Endothelial cell of umbilical vein (primary cell): ENCODE data around the gene OXSR1. TPM values are rescaled to one million over a fixed set of nuclear protein-coding genes. Genes with fewer than 3 reads are reported as not detected.

ENCODE experiments used
- BruUV-seq: library from RNA; stranded (reverse); fragments of 400-500 nt; replicated peaks from 2 replicates; lab custom pipeline; 2021; lab: Mats Ljungman, UMichigan
- CTCF ChIA-PET: fragments of 300-600, 350-600 bp; sonication (Branson Sonifier 250); formaldehyde crosslinking; loops from one replicate; lab custom pipeline; 2021; ENCODE audit warnings: antibody characterized with exemption, inconsistent platforms; lab: Charles Lee
- POLR2A ChIA-PET: fragments of 300-600, 350-600 bp; sonication (Branson Sonifier 250); formaldehyde crosslinking; loops from one replicate; lab custom pipeline; 2021; ENCODE audit warnings: antibody characterized with exemption, inconsistent platforms; lab: Charles Lee
- DNase-seq: peaks from one replicate; pipeline ENCODE4 v3.0.0-alpha.2; 2011; ENCODE audit warnings: low read depth, low spot score
- FAIRE-seq: peaks from 2 replicates; lab custom pipeline; 2011; peaks lifted over from hg19 to GRCh38; lab: Jason Lieb, UNC
- H2AFZ ChIP-seq: 2 replicates; pipeline ENCODE4 v1.6.0; 2012; ENCODE audit warnings: low read depth, low read length, control low read depth, inconsistent platforms
- H3K27ac ChIP-seq: 2 replicates; pipeline ENCODE4 v1.5.1; 2011; ENCODE audit warnings: low read depth, mild to moderate bottlenecking, control low read depth, low read length, moderate library complexity; ENCODE audit not compliant: insufficient read depth
- H3K27me3 ChIP-seq, 2 experiments: 2 replicates each; pipeline versions ENCODE4 v1.6.0 to v1.6.1; 2011; ENCODE audit warnings: low read length in 2 of 2, mixed read lengths in 1 of 2; ENCODE audit not compliant: control insufficient read depth in 2 of 2, insufficient read depth in 2 of 2
- H3K36me3 ChIP-seq, 2 experiments: 2 replicates in 1 of 2; 3 replicates in 1 of 2; pipeline ENCODE4 v1.5.1; 2011; ENCODE audit warnings: low read length in 2 of 2, mild to moderate bottlenecking in 1 of 2, moderate library complexity in 1 of 2; ENCODE audit not compliant: control insufficient read depth in 2 of 2, insufficient read depth in 2 of 2; ENCODE audit errors: extremely low read depth in 1 of 2
- H3K4me1 ChIP-seq: 3 replicates; pipeline ENCODE4 v1.5.1; 2011; ENCODE audit warnings: mild to moderate bottlenecking, low read length; ENCODE audit not compliant: control insufficient read depth, insufficient read depth; ENCODE audit errors: extremely low read depth
- H3K4me2 ChIP-seq: 2 replicates; pipeline ENCODE4 v1.6.1; 2011; ENCODE audit warnings: low read length, control low read depth, mixed read lengths; ENCODE audit not compliant: insufficient read depth
- H3K4me3 ChIP-seq, 3 experiments: fragments of 200-600 bp in 1 of 3; sonication (generic), shearing (Covaris generic) in 1 of 3; replicated peaks in 1 of 3; 2 replicates each; pipeline ENCODE4 v1.5.1; 2011 to 2016; ENCODE audit warnings: control low read depth in 3 of 3, low read length in 3 of 3, mild to moderate bottlenecking in 2 of 3, inconsistent platforms in 1 of 3, low read depth in 1 of 3, moderate library complexity in 1 of 3; ENCODE audit not compliant: insufficient read depth in 1 of 3
- H3K79me2 ChIP-seq: 2 replicates; pipeline ENCODE4 v1.6.0; 2012; ENCODE audit warnings: low read length, inconsistent platforms; ENCODE audit not compliant: control insufficient read depth, insufficient read depth
- H3K9ac ChIP-seq: replicated peaks from 2 replicates; pipeline ENCODE3; 2011; ENCODE audit warnings: low read length, control low read depth; ENCODE audit not compliant: insufficient read depth; ENCODE audit errors: extremely low read depth
- H3K9me1 ChIP-seq: replicated peaks from 3 replicates; pipeline ENCODE4 v1.6.0; 2011; ENCODE audit warnings: mild to moderate bottlenecking, low read length; ENCODE audit not compliant: control insufficient read depth, insufficient read depth; ENCODE audit errors: extremely low read depth
- H3K9me3 ChIP-seq: replicated peaks from 2 replicates; pipeline ENCODE4 v1.5.1; 2012; ENCODE audit warnings: low read length, inconsistent platforms; ENCODE audit not compliant: control insufficient read depth, insufficient read depth
- H4K20me1 ChIP-seq: replicated peaks from 2 replicates; pipeline ENCODE3; 2011; ENCODE audit warnings: mild to moderate bottlenecking, low read length; ENCODE audit not compliant: control insufficient read depth, insufficient read depth; ENCODE audit errors: extremely low read depth
- CTCF ChIP-seq, 2 donors: IDR thresholded peaks; 1 replicate in 1 of 2; 2 replicates in 1 of 2; pipeline ENCODE4 v1.5.1; 2011; ENCODE audit warnings: low read length in 2 of 2, mild to moderate bottlenecking in 2 of 2, moderate library complexity in 2 of 2, control low read depth in 1 of 2, inconsistent platforms in 1 of 2, low read depth in 1 of 2; ENCODE audit not compliant: insufficient read depth in 1 of 2; ENCODE audit errors: extremely low read depth in 1 of 2
- FOS ChIP-seq: IDR thresholded peaks from 2 replicates; pipeline ENCODE4 v1.6.1; 2011; ENCODE audit warnings: mild to moderate bottlenecking, low read length, moderate library complexity, borderline replicate concordance; ENCODE audit not compliant: insufficient read depth
- JUN ChIP-seq: IDR thresholded peaks from 2 replicates; pipeline ENCODE4 v1.6.1; 2011; ENCODE audit warnings: borderline replicate concordance, low read depth; ENCODE audit not compliant: insufficient read length, insufficient read depth
- MAX ChIP-seq: IDR thresholded peaks from 2 replicates; pipeline ENCODE4 v1.6.1; 2011; ENCODE audit not compliant: insufficient read depth, insufficient read length
- dilution Hi-C: fragments of 300-500 bp; cut with MboI; formaldehyde crosslinking; loops from one replicate; pipeline ENCODE4 v1.15.0; 2019; ENCODE audit warnings: low sequenced_read_pairs; ENCODE audit not compliant: extremely low pct_ligation_motif_present
- intact Hi-C: fragments of 100-400 bp; cut with micrococcal nuclease; formaldehyde crosslinking; loops from one replicate; pipeline ENCODE4 v1.10.0; 2022
- polyA plus RNA-seq, 4 experiments: library from polyadenylated mRNA; depleted of rRNA in 3 of 4; stranded (reverse) in 3 of 4; unstranded in 1 of 4; fragments of >200 nt; gene quantifications; 2 replicates each; pipeline versions ENCODE4 v1.2.1 to v1.2.3, GENCODE V29; 2011 to 2012; ENCODE audit warnings: missing spikeins in 1 of 4
- total RNA-seq: library from RNA; stranded (reverse); gene quantifications from 2 replicates; pipeline ENCODE4 v1.2.3, GENCODE V29; 2021

The OXSR1 gene
- total and polyA plus RNA-seq, 2 donors (not counting 3 experiments of a cell fraction or from before 2014, with no cell fraction given), result 15.1 to 32.9 TPM

GRCh38 chr3:38297537-38297936 is 132.2 kb downstream of the OXSR1 start:
- no TSS peak for BruUV-seq
- TF ChIP-seq JUN (no peak), FOS (no peak), CTCF (IDR thresholded peaks at IDR 0.05; ENCODE audit: extremely low read depth in 1 of 2, insufficient read depth in 1 of 2, low read depth in 1 of 2, low read length in 2 of 2) (no peak), MAX (no peak)
- dilution Hi-C loops, result no loop called here

More at GRCh38 chr3:38297537-38297936, 132.2 kb downstream of the OXSR1 start:
- Histone ChIP-seq H3K27ac (no peak overlapping the region), H4K20me1 (no peaks in the 10 kb centered on the region), H3K36me3 (no peaks in the 10 kb centered on the region), H3K4me2 (no peak overlapping the region), H3K27me3 (no peaks in the 10 kb centered on the region), H3K9me1 (no peaks in the 10 kb centered on the region), H3K79me2 (no peaks in the 10 kb centered on the region), H3K9me3 (no peaks in the 10 kb centered on the region), H3K9ac (no peak overlapping the region), H2AFZ (no peak overlapping the region), H3K4me1 (no peaks in the 10 kb centered on the region), H3K4me3 (no peak overlapping the region)
- FAIRE-seq, result no peak
- intact Hi-C loops, result loop anchor here (5.0 kb wide), 2 partner anchors 160 to 180 kb away; partner anchors contain the start of genes ACAA1 and MYD88
- DNase-seq, result no peak
- POLR2A ChIA-PET, result interaction anchor here (0.6 kb wide), 1 partner anchor 128 kb away, joined by 3 read pairs; no protein-coding TSS in a partner anchor
- CTCF ChIA-PET, result interaction anchor here (0.6 to 2.7 kb wide), 26 partner anchors 8 to 365 kb away, joined by 3 to 52 read pairs (median 4); partner anchors contain the start of genes ACAA1, PLCD1, SLC22A14 and XYLB
